NCI-H2227 (cell line): Measurements from ENCODE around the gene SLC2A1.

Experiments
- DNase-seq: peaks from one replicate; lab custom pipeline; 2025; ENCODE audit not compliant: unreplicated experiment; lab: John Stamatoyannopoulos, UW

Gene SLC2A1

GRCh38 chr1:42958488-42959319, at the start of gene SLC2A1:
SLC2A1 (minus strand) TSS chr1:42958868; CDS start chr1:42958651, 217 bp downstream.
- DNase-seq: peak; percentile 95

- no peak for DNase-seq
Measured at GRCh38 chr1:43007377-43008114, 48.9 kb upstream of the SLC2A1 start.

GRCh38 chr1:43005460-43006361, 47.0 kb upstream of the SLC2A1 start:
- DNase-seq: no peak

- DNase-seq: no peak
Measured at GRCh38 chr1:43004587-43005459, 46.2 kb upstream of the SLC2A1 start.

GRCh38 chr1:43002766-43003165, 44.1 kb upstream of the SLC2A1 start:
- DNase-seq: no peak

GRCh38 chr1:43002116-43002515, 43.4 kb upstream of the SLC2A1 start:
- no peak for DNase-seq

- DNase-seq: no peak
Measured at GRCh38 chr1:43001434-43001833, 42.8 kb upstream of the SLC2A1 start.

- no peak for DNase-seq
Measured at GRCh38 chr1:43000271-43000670, 41.6 kb upstream of the SLC2A1 start.

GRCh38 chr1:42999308-42999707, 40.6 kb upstream of the SLC2A1 start:
- DNase-seq: no peak

GRCh38 chr1:42998386-42998785, 39.7 kb upstream of the SLC2A1 start:
- DNase-seq: no peak

GRCh38 chr1:42996384-42996970, 37.8 kb upstream of the SLC2A1 start:
- no peak for DNase-seq

- DNase-seq: no peak
Measured at GRCh38 chr1:42993502-42994136, 35.0 kb upstream of the SLC2A1 start.

GRCh38 chr1:42992054-42992571, 33.4 kb upstream of the SLC2A1 start:
- no peak for DNase-seq

GRCh38 chr1:42990757-42991346, 32.2 kb upstream of the SLC2A1 start:
- DNase-seq: no peak

- DNase-seq: peak; percentile 14
Measured at GRCh38 chr1:42983693-42984092, 25.0 kb upstream of the SLC2A1 start.

- no peak for DNase-seq
Measured at GRCh38 chr1:42983253-42983652, 24.6 kb upstream of the SLC2A1 start.

GRCh38 chr1:42982641-42983040, 24.0 kb upstream of the SLC2A1 start:
- no peak for DNase-seq

- DNase-seq: no peak
Measured at GRCh38 chr1:42981871-42982270, 23.2 kb upstream of the SLC2A1 start.
